Tibial nerve (tissue), 4 donors: Measurements from ENCODE around the gene TNFRSF12A. TPM values are rescaled to one million over a fixed set of nuclear protein-coding genes. Genes with fewer than 3 reads are reported as not detected.

Experiments
- DNase-seq, 2 donors: peaks; one replicate each; pipeline ENCODE4 v3.0.0-alpha.2; 2019; ENCODE audit warnings: low spot score in 2 of 2
- H3K27ac ChIP-seq, 4 donors: fragments of 200-600 bp; sonication (generic) in 3 of 4; one replicate each; pipeline ENCODE4 v1.5.1; 2017 to 2019; ENCODE audit warnings: mild to moderate bottlenecking in 1 of 4
- H3K27me3 ChIP-seq, 2 donors: fragments of 200-600 bp; sonication (generic) in 1 of 2; one replicate each; pipeline versions ENCODE4 v1.5.1 to v1.6.0; 2017 to 2019
- H3K36me3 ChIP-seq, 3 donors: fragments of 200-600 bp; sonication (generic); one replicate each; pipeline ENCODE4 v1.5.1; 2018 to 2019
- H3K4me1 ChIP-seq, 4 donors: fragments of 200-600 bp; sonication (generic) in 3 of 4; one replicate each; pipeline ENCODE4 v1.5.1; 2017 to 2019
- H3K4me3 ChIP-seq, 4 donors: fragments of 200-600 bp; sonication (generic) in 3 of 4; one replicate each; pipeline ENCODE4 v1.5.1; 2017 to 2019; ENCODE audit warnings: mild to moderate bottlenecking in 1 of 4, moderate library complexity in 1 of 4
- H3K9me3 ChIP-seq, 4 donors: fragments of 200-600 bp; sonication (generic) in 3 of 4; one replicate each; pipeline ENCODE4 v1.5.1; 2017 to 2019
- EP300 ChIP-seq, 2 donors: sonication (generic); formaldehyde crosslinking; IDR thresholded peaks; one replicate each; pipeline ENCODE4 v1.6.1; 2017; ENCODE audit warnings: antibody characterized with exemption in 2 of 2, mild to moderate bottlenecking in 1 of 2
- POLR2A ChIP-seq, 2 donors: fragments of 450-650 bp; IDR thresholded peaks; one replicate each; pipeline ENCODE4 v1.6.1; 2017; ENCODE audit warnings: antibody characterized with exemption in 2 of 2, mild to moderate bottlenecking in 2 of 2, moderate library complexity in 2 of 2
- WGBS, 2 donors: methylation state at CpG; one replicate each; pipeline ENCODE4 v1.1.5; 2018; 5-methylcytosine and 5-hydroxymethylcytosine counted together
- total RNA-seq, 4 donors: library from RNA; depleted of rRNA; stranded (reverse); fragments of >200 nt; gene quantifications; one replicate each; pipeline ENCODE4 v1.1.0, GENCODE V29; 2016
- TF ChIP-seq, protein P1 (sequence below), 5 experiments: fragments of 200-600 bp in 3 of 5; fragments of 450-650 bp in 2 of 5; sonication (generic) in 3 of 5; IDR thresholded peaks; one replicate each; pipeline ENCODE4 v1.5.1; 2016 to 2019; ENCODE audit warnings: antibody characterized with exemption in 5 of 5, mild to moderate bottlenecking in 3 of 5, moderate library complexity in 2 of 5

Gene TNFRSF12A
- total RNA-seq, 4 donors from 2014 or later: 2.4 to 47.4 (median 11.5) TPM

DNA sequence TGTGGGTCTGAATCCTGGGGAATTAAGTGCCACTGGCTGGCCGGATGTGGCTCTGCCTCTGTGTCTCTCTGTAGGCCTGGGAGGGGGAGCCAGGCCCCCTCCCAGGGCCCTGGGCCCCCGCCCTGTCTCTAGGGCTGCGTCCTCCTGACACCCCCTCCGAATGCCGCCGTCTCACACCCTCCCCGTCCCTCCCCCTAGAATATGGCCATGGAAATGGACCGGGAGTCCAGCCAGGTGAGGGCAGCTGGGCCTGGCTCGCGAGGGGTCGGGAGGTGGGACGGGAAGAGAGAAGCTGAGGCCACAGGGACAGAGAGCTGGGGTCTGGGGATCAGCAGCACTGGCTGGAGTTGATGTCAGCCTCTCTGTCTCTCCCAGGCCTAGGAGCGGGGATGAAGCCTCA is 23.9 kb upstream of the TNFRSF12A start:
- Histone ChIP-seq H3K27me3 (peaks cover 0 to 34% of the 10 kb centered on the region in 2 donors), H3K4me3 (no peak overlapping the region), H3K36me3 (no peaks in the 10 kb centered on the region), H3K4me1 (no peaks in the 10 kb centered on the region), H3K9me3 (no peaks in the 10 kb centered on the region), H3K27ac (no peak overlapping the region)
- whole genome bisulfite sequencing, 2 donors: 64 to 70% methylated on average over 13 of the region's 13 CpGs
- DNase-seq: no peak
- TF ChIP-seq, protein P1, sequence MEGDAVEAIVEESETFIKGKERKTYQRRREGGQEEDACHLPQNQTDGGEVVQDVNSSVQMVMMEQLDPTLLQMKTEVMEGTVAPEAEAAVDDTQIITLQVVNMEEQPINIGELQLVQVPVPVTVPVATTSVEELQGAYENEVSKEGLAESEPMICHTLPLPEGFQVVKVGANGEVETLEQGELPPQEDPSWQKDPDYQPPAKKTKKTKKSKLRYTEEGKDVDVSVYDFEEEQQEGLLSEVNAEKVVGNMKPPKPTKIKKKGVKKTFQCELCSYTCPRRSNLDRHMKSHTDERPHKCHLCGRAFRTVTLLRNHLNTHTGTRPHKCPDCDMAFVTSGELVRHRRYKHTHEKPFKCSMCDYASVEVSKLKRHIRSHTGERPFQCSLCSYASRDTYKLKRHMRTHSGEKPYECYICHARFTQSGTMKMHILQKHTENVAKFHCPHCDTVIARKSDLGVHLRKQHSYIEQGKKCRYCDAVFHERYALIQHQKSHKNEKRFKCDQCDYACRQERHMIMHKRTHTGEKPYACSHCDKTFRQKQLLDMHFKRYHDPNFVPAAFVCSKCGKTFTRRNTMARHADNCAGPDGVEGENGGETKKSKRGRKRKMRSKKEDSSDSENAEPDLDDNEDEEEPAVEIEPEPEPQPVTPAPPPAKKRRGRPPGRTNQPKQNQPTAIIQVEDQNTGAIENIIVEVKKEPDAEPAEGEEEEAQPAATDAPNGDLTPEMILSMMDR (IDR thresholded peaks at IDR 0.05): no peak
- no peak for TF ChIP-seq POLR2A (IDR thresholded peaks at IDR 0.05)
- no peak for TF ChIP-seq EP300 (IDR thresholded peaks at IDR 0.05)

GRCh38 chr16:2999929-3000328 is 20.2 kb upstream of the TNFRSF12A start:
- H3K4me3 ChIP-seq: no peak overlapping the region
- H3K27ac ChIP-seq: no peak overlapping the region
- no peak for DNase-seq
- peaks cover 2 to 60% of the 10 kb centered on the region in 2 donors for H3K27me3 ChIP-seq
- 84 to 86% methylated on average over 6 of the region's 6 CpGs for WGBS, 2 donors
- H3K36me3 ChIP-seq: no peaks in the 10 kb centered on the region
- peaks cover 0 to 4% (median 1%) of the 10 kb centered on the region in 4 donors for H3K4me1 ChIP-seq
- TF ChIP-seq POLR2A (IDR thresholded peaks at IDR 0.05) (no peak), EP300 (IDR thresholded peaks at IDR 0.05) (no peak)
- TF ChIP-seq, protein P1 (IDR thresholded peaks at IDR 0.05): no peak
- no peaks in the 10 kb centered on the region for H3K9me3 ChIP-seq

- Histone ChIP-seq H3K27ac (no peak overlapping the region), H3K4me1 (peaks cover 0 to 5% (median 2%) of the 10 kb centered on the region in 4 donors), H3K4me3 (no peak overlapping the region), H3K9me3 (no peaks in the 10 kb centered on the region), H3K36me3 (no peaks in the 10 kb centered on the region), H3K27me3 (peaks cover 2 to 66% of the 10 kb centered on the region in 2 donors)
- DNase-seq: no peak
- TF ChIP-seq, protein P1 (IDR thresholded peaks at IDR 0.05): no peak
- TF ChIP-seq POLR2A (IDR thresholded peaks at IDR 0.05) (no peak), EP300 (IDR thresholded peaks at IDR 0.05) (no peak)
- 76 to 94% methylated on average over 3 to 4 of the region's 4 CpGs for WGBS, 2 donors
Observed at GRCh38 chr16:3000540-3000939, 19.6 kb upstream of the TNFRSF12A start.

DNA sequence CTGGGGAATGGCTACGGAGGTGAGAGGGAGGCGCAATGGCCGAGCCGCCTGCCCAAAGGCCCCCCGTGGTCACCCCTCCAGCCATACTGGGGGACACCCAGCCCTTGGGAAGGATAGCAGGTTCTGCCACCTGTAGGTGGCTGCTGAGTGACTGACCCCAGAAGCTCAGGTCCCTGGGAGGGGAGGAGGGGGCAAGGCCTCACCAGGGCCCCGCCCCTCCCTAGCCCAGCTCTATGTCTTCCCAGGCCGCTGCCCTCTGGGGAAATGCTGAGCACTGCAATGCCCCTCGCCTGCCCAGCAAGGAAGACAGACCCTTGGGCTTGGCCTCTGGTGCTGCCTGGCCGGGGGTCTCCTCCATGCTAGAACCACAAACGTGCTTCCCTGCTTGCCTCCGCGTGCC is 18.9 kb upstream of the TNFRSF12A start:
- Histone ChIP-seq H3K27me3 (peaks cover 2 to 66% of the 10 kb centered on the region in 2 donors), H3K4me1 (peaks cover 0 to 5% (median 2%) of the 10 kb centered on the region in 4 donors)

GRCh38 chr16:3003582-3004270 is 16.4 kb upstream of the TNFRSF12A start:
- Histone ChIP-seq H3K9me3 (no peaks in the 10 kb centered on the region), H3K27ac (no peak overlapping the region), H3K4me3 (peak overlapping the region in 1 of 4 donors; percentile 40), H3K36me3 (no peaks in the 10 kb centered on the region), H3K27me3 (peaks cover 2 to 82% of the 10 kb centered on the region in 2 donors), H3K4me1 (peaks cover 0 to 21% (median 7%) of the 10 kb centered on the region in 4 donors)
- TF ChIP-seq POLR2A (IDR thresholded peaks at IDR 0.05) (no peak), EP300 (IDR thresholded peaks at IDR 0.05) (peak; percentile 24 to 26)
- TF ChIP-seq, protein P1 (IDR thresholded peaks at IDR 0.05): peak; percentile 39 to 64 (median 51)
- peak; percentile 71 to 79 for DNase-seq
- WGBS, 2 donors: 8 to 12% methylated on average over 41 to 56 of the region's 58 CpGs

More for the DNA sequence above, 18.9 kb upstream of the TNFRSF12A start:
- no peaks in the 10 kb centered on the region for H3K9me3 ChIP-seq
- no peak overlapping the region for H3K4me3 ChIP-seq
- H3K27ac ChIP-seq: no peak overlapping the region
- 58 to 70% methylated on average over 10 to 11 of the region's 12 CpGs for WGBS, 2 donors
- TF ChIP-seq POLR2A (IDR thresholded peaks at IDR 0.05): no peak
- no peaks in the 10 kb centered on the region for H3K36me3 ChIP-seq
- DNase-seq: no peak
